Natural killer cell (primary cell): ENCODE measurements around the gene MAP3K14. TPM values are rescaled to one million over a fixed set of nuclear protein-coding genes. Genes with fewer than 3 reads are reported as not detected.

Experiments used
- ATAC-seq, 3 donors: fragments of 150-1000 bp in 2 of 3; fragments of 200-7000 bp in 1 of 3; cut with Tn5 transposase; 1 replicate in 1 of 3; 2 replicates in 2 of 3; pipeline ENCODE4 v1.10.0; 2021; ENCODE audit warnings: mild to moderate bottlenecking in 2 of 3, moderate library complexity in 2 of 3
- DNase-seq, 2 donors: peaks; one replicate each; pipeline versions ENCODE4 v3.0.0 to v3.0.0-alpha.2; 2013 to 2021; ENCODE audit warnings: mixed read lengths in 1 of 2
- H3K27ac ChIP-seq: one replicate; pipeline ENCODE4 v1.5.1; 2013; ENCODE audit warnings: mild to moderate bottlenecking, low read length
- H3K27me3 ChIP-seq: one replicate; pipeline ENCODE4 v1.6.1; 2013; ENCODE audit warnings: low read length; ENCODE audit not compliant: control insufficient read depth, insufficient read depth
- H3K36me3 ChIP-seq: one replicate; pipeline ENCODE4 v1.6.1; 2013; ENCODE audit warnings: low read length; ENCODE audit not compliant: control insufficient read depth, insufficient read depth
- H3K4me1 ChIP-seq: one replicate; pipeline ENCODE4 v1.6.1; 2013; ENCODE audit warnings: low read length; ENCODE audit not compliant: control insufficient read depth, insufficient read depth
- H3K4me3 ChIP-seq: one replicate; pipeline ENCODE4 v1.5.1; 2013; ENCODE audit warnings: low read length
- H3K9me3 ChIP-seq: one replicate; pipeline ENCODE4 v1.6.1; 2013; ENCODE audit warnings: low read length; ENCODE audit not compliant: control insufficient read depth, insufficient read depth
- H3K27ac Mint-ChIP-seq, 2 donors: one replicate each; pipeline ENCODE4 v1.8.0; 2022; ENCODE audit warnings: mild to moderate bottlenecking in 2 of 2, mixed read lengths in 2 of 2, moderate library complexity in 1 of 2
- H3K27me3 Mint-ChIP-seq, 2 donors: one replicate each; pipeline ENCODE4 v1.8.0; 2022; ENCODE audit warnings: low read depth in 2 of 2, mixed read lengths in 2 of 2
- H3K36me3 Mint-ChIP-seq: one replicate; pipeline ENCODE4 v1.8.0; 2022; ENCODE audit warnings: mixed read lengths
- H3K4me1 Mint-ChIP-seq, 2 donors: one replicate each; pipeline ENCODE4 v1.8.0; 2022; ENCODE audit warnings: mixed read lengths in 2 of 2
- H3K4me3 Mint-ChIP-seq: one replicate; pipeline ENCODE4 v1.8.0; 2022; ENCODE audit warnings: mild to moderate bottlenecking, moderate library complexity, mixed read lengths
- H3K9me3 Mint-ChIP-seq, 2 donors: one replicate each; pipeline ENCODE4 v1.8.0; 2022; ENCODE audit warnings: mixed read lengths in 2 of 2
- CTCF ChIP-seq: fragments of 200-600 bp; IDR thresholded peaks from one replicate; pipeline ENCODE4 v1.8.0; 2022; ENCODE audit warnings: antibody characterized with exemption
- WGBS: methylation state at CpG from one replicate; pipeline ENCODE4 v1.1.7; 2013; ENCODE audit warnings: missing lambda C conversion rate; ENCODE audit not compliant: insufficient coverage; 5-methylcytosine and 5-hydroxymethylcytosine counted together
- intact Hi-C: fragments of 100-400 bp; cut with micrococcal nuclease; formaldehyde crosslinking; loops from one replicate; pipeline ENCODE4 v1.14.2; 2022
- total RNA-seq, 4 donors: library from RNA; stranded (reverse); fragments of 120-200 nt in 1 of 4; gene quantifications; one replicate each; pipeline versions ENCODE4 v1.2.3 to v1.2.4, GENCODE V29; 2013 to 2022

The MAP3K14 gene
- total RNA-seq, 3 donors from 2014 or later (not counting 1 experiment from before 2014, with no cell fraction given), result 28.0 to 31.9 (median 31.6) TPM

- H3K4me3 ChIP-seq, result no peak overlapping the region
- peak overlapping the region; percentile 29 to 77 for H3K27ac Mint-ChIP-seq
- H3K36me3 Mint-ChIP-seq, result no peaks in the 10 kb centered on the region
- peaks cover 75% of the 10 kb centered on the region for H3K36me3 ChIP-seq
- peaks cover 6 to 11% of the 10 kb centered on the region in 2 donors for H3K4me1 Mint-ChIP-seq
- peaks cover 4% of the 10 kb centered on the region for H3K4me1 ChIP-seq
- no peak for TF ChIP-seq CTCF
- no peaks in the 10 kb centered on the region for H3K9me3 ChIP-seq
- H3K27me3 ChIP-seq, result no peaks in the 10 kb centered on the region
- no peaks in the 10 kb centered on the region for H3K9me3 Mint-ChIP-seq
- DNase-seq (peak in 1 of 2 donors; percentile 57), ATAC-seq (no peak)
- no peaks in the 10 kb centered on the region for H3K27me3 Mint-ChIP-seq
- 88% methylated on average over 21 of the region's 21 CpGs for WGBS
- H3K4me3 Mint-ChIP-seq, result no peak overlapping the region
- H3K27ac ChIP-seq, result no peak overlapping the region
- intact Hi-C loops, result no loop called here
Observed at GRCh38 chr17:45284176-45285140, 32.4 kb downstream of the MAP3K14 start.

GRCh38 chr17:45283711-45284110 lies 33.1 kb downstream of the MAP3K14 start:
- Histone ChIP-seq H3K27ac (no peak overlapping the region), H3K4me3 (no peak overlapping the region), H3K9me3 (no peaks in the 10 kb centered on the region), H3K27me3 (no peaks in the 10 kb centered on the region), H3K4me1 (peaks cover 4% of the 10 kb centered on the region), H3K36me3 (peaks cover 68% of the 10 kb centered on the region)
- intact Hi-C loops, result no loop called here
- Mint-ChIP-seq H3K4me3 (no peak overlapping the region), H3K36me3 (no peaks in the 10 kb centered on the region), H3K4me1 (peaks cover 6 to 11% of the 10 kb centered on the region in 2 donors), H3K9me3 (no peaks in the 10 kb centered on the region), H3K27ac (peak overlapping the region; percentile 29 to 77), H3K27me3 (no peaks in the 10 kb centered on the region)
- DNase-seq (no peak), ATAC-seq (no peak)
- WGBS, result 92% methylated on average over 8 of the region's 10 CpGs
- TF ChIP-seq CTCF, result no peak

DNA sequence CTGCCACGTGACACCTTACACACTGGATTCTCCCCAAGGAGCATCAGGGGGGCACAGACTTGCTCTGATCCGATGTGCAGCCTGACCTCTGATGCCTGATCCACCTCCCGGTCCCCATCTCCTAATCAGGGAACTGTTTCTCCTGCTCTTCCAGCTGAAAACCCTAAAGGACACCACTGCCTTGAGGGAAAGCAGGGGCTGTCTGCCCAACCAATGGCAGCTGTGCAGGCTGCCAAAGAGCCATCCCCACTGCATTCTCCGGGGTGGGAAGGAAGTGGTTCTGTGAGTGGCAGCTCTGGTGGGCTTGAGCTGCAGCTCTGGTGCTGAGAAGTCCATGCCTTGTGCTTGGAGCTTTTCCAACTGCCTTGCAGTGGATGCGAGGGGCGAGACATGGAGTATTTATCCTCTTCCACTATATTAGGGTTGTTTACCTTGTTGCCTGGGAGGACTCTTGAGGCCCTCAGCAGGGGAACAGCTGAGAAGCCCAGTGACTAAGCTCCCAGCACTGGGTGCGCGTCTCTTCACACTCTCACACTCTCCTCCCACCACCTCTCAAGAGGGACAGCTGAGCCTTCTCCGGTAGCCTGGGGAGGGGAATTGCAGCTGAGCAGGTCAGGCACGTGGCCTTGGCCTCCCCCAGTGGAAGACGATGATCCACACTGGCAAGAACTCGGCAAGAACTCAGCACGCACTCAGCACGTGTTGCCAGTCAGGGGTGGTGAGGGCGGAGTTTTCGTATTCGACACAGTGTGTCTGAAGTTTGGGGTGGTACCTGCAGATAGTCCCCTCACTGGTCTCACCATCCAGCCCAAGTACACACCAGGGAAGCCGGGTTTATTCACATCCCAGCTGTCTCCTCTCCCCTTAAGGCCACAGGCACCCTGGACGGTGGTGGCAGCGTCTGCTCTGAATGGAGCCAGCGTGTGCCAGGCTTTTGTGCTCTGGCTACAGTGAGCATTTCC lies 33.9 kb downstream of the MAP3K14 start:
- peaks cover 4% of the 10 kb centered on the region for H3K4me1 ChIP-seq
- Mint-ChIP-seq H3K27ac (peak overlapping the region; percentile 67 to 77), H3K27me3 (no peaks in the 10 kb centered on the region), H3K4me1 (peaks cover 6 to 11% of the 10 kb centered on the region in 2 donors), H3K9me3 (no peaks in the 10 kb centered on the region), H3K4me3 (peak overlapping the region; percentile 21), H3K36me3 (no peaks in the 10 kb centered on the region)
- ATAC-seq, result peak; percentile 83 to 96 (median 90)
- no peaks in the 10 kb centered on the region for H3K27me3 ChIP-seq
- DNase-seq, result no peak
- 84% methylated on average over 21 of the region's 21 CpGs for WGBS
- intact Hi-C loops, result no loop called here
- no peak overlapping the region for H3K4me3 ChIP-seq
- H3K36me3 ChIP-seq, result peaks cover 62% of the 10 kb centered on the region
- no peak for TF ChIP-seq CTCF
- peak overlapping the region; percentile 34 for H3K27ac ChIP-seq
- no peaks in the 10 kb centered on the region for H3K9me3 ChIP-seq
